ENCODE data around the gene PIK3CD. TPM values are rescaled to one million over a fixed set of nuclear protein-coding genes. Genes with fewer than 3 reads are reported as not detected.

The PIK3CD gene
- total RNA-seq, 4 donors from 2014 or later: 4.1 to 11.8 (median 7.7) TPM

GRCh38 chr1:9654051-9654833 lies 2.7 kb downstream of the PIK3CD start:
- intact Hi-C loops (cut with DNase I): no loop called here
- H3K4me1 ChIP-seq: peaks cover 9 to 27% (median 10%) of the 10 kb centered on the region in 3 donors
- TF ChIP-seq POLR2A (IDR thresholded peaks at IDR 0.05) (no peak), CTCF (IDR thresholded peaks at IDR 0.05) (no peak)
- peaks cover 0 to 50% (median 4%) of the 10 kb centered on the region in 4 donors for H3K27me3 ChIP-seq
- no peak for DNase-seq
- WGBS, 2 donors: 72 to 86% methylated on average over 18 to 20 of the region's 25 CpGs
- H3K36me3 ChIP-seq: no peaks in the 10 kb centered on the region
- H3K4me3 ChIP-seq: peak overlapping the region in 2 of 4 donors; percentile 69 to 73
- peak overlapping the region in 2 of 4 donors; percentile 39 to 81 for H3K27ac ChIP-seq
- H3K9me3 ChIP-seq: no peaks in the 10 kb centered on the region

- no peaks in the 10 kb centered on the region for H3K36me3 ChIP-seq
- TF ChIP-seq CTCF (IDR thresholded peaks at IDR 0.05) (no peak), POLR2A (IDR thresholded peaks at IDR 0.05) (no peak)
- intact Hi-C loops (cut with DNase I): no loop called here
- peak overlapping the region in 1 of 4 donors; percentile 69 for H3K4me3 ChIP-seq
- 60 to 77% methylated on average over 11 to 16 of the region's 16 CpGs for WGBS, 2 donors
- H3K27me3 ChIP-seq: peaks cover 0 to 42% (median 2%) of the 10 kb centered on the region in 4 donors
- no peaks in the 10 kb centered on the region for H3K9me3 ChIP-seq
- peak overlapping the region in 1 of 4 donors; percentile 9 for H3K27ac ChIP-seq
- peaks cover 9 to 27% (median 11%) of the 10 kb centered on the region in 3 donors for H3K4me1 ChIP-seq
- no peak for DNase-seq
Measured at GRCh38 chr1:9654834-9655723, 3.5 kb downstream of the PIK3CD start.

DNA sequence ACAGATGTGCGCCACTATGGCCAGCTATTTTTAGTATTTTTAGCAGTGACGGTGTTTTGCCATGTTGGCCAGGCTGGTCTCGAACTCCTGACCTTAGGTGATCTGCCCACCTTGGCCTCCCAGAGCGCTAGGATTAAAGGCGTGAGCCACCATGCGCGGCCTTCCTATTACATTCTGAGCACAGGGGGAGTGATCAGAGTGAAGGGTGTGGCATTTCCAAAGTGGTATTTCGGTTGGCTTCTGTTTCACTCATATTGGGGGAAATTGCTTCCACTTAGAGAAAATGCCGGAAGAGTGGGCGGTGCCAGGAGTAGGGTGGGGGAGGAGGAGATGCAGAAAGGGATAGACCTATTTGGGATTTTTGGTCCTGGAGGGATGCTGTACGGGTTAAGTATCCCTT lies 4.3 kb downstream of the PIK3CD start:
- no peaks in the 10 kb centered on the region for H3K36me3 ChIP-seq
- WGBS, 2 donors: 79 to 87% methylated on average over 6 to 11 of the region's 11 CpGs
- TF ChIP-seq POLR2A (IDR thresholded peaks at IDR 0.05) (no peak), CTCF (IDR thresholded peaks at IDR 0.05) (no peak)
- H3K27ac ChIP-seq: no peak overlapping the region
- H3K27me3 ChIP-seq: peaks cover 0 to 35% (median 2%) of the 10 kb centered on the region in 4 donors
- intact Hi-C loops (cut with DNase I): no loop called here
- H3K4me1 ChIP-seq: peaks cover 9 to 25% (median 11%) of the 10 kb centered on the region in 3 donors
- no peaks in the 10 kb centered on the region for H3K9me3 ChIP-seq
- no peak for DNase-seq
- H3K4me3 ChIP-seq: no peak overlapping the region

GRCh38 chr1:9657521-9658032 lies 6.0 kb downstream of the PIK3CD start:
- Histone ChIP-seq H3K4me3 (no peak overlapping the region), H3K4me1 (peaks cover 0 to 8% (median 2%) of the 10 kb centered on the region in 3 donors), H3K9me3 (no peaks in the 10 kb centered on the region), H3K36me3 (no peaks in the 10 kb centered on the region), H3K27me3 (peaks cover 0 to 17% (median 2%) of the 10 kb centered on the region in 4 donors), H3K27ac (no peak overlapping the region)
- no peak for DNase-seq
- WGBS, 2 donors: 67 to 76% methylated on average over 2 of the region's 2 CpGs
- intact Hi-C loops (cut with DNase I): no loop called here
- TF ChIP-seq POLR2A (IDR thresholded peaks at IDR 0.05) (no peak), CTCF (IDR thresholded peaks at IDR 0.05) (no peak)

Measured in esophagus squamous epithelium (tissue), 5 donors.